SIG-M5 (cell line): ENCODE measurements around the gene INKA1.
"Not testable (repeated sequence)": the region's sequence is repeated elsewhere in the genome, so short reads cannot be mapped to it uniquely, and the experiment has no call there.

ENCODE experiments used
- DNase-seq: peaks from one replicate; lab custom pipeline; 2025; lab: John Stamatoyannopoulos, UW

The INKA1 gene

GRCh38 chr3:49807431-49808114 lies 4.5 kb downstream of the INKA1 start:
- DNase-seq: no peak

GRCh38 chr3:49812916-49813496 lies 9.9 kb downstream of the INKA1 start:
- DNase-seq: no peak

- no peak for DNase-seq
Measured at GRCh38 chr3:49813497-49814174, 10.6 kb downstream of the INKA1 start, which contains the start of gene UBA7. Gene UBA7 (minus strand): TSS chr3:49813953. CDS start chr3:49813787, 166 bp downstream.

DNA sequence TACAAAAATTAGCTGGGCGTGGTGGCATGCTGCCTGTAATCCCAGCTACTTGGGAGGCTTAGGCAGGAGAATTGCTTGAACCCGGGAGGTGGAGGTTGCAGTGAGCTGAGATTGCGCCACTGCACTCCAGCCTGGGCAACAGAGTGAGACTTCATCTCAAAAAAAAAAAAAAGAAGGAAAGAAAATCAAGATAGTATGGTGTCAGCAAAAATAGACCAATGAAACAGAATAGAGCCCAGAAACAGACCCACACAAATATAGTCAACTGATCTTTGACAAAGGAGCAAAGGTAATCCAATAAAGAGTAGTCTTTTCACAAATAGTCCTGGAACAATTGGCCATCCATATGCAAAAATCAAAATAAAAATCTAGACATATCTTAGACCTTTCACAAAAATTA lies 20.1 kb downstream of the INKA1 start:
- not testable (repeated sequence) for DNase-seq

DNA sequence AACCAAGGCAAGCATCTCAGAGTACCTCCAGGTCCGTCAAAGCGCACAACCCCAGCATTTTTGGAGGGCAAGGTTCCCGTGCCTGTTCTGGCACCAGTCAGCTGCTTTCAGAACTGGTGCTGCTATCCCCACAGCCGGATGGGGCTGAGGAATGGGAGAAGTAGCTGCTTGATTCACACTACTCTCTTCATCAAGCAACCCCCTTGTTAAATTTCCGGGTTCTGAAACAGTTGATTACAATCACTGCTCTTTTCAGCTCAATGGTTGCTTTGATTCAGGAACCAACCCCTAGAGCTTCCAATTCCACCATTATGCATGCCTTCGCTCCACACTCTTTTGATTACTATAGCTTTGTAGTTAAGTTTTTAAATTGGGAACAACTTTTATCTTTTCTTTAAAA lies 23.0 kb downstream of the INKA1 start:
- DNase-seq: no peak

- no peak for DNase-seq
Measured at GRCh38 chr3:49831341-49831740, 28.3 kb downstream of the INKA1 start.

- DNase-seq: peak; percentile 20
Measured at GRCh38 chr3:49839193-49839809, 36.2 kb downstream of the INKA1 start.

DNA sequence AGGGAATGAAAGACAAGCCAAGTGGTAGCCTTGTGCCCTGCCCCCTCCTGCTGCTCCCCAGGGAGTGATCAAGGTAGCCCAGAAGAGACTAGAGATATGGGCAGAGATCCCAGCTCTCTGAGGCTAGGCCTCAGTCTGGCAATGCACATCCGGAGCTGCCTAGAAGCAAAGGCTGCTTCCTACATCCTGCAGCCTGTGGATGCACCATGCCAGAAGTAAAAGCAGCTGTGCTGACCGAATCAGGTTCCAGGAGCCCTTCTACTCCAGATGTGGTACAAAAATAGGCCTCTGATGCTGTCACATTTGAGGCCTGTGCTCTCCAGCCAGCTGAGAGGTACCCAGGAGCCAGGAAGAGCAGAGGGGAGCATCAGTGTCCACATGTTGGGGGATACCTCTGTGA lies 37.3 kb downstream of the INKA1 start:
- DNase-seq: no peak

GRCh38 chr3:49841126-49841696 lies 38.1 kb downstream of the INKA1 start:
- no peak for DNase-seq

- no peak for DNase-seq
Measured at GRCh38 chr3:49841806-49842205, 38.7 kb downstream of the INKA1 start.

DNA sequence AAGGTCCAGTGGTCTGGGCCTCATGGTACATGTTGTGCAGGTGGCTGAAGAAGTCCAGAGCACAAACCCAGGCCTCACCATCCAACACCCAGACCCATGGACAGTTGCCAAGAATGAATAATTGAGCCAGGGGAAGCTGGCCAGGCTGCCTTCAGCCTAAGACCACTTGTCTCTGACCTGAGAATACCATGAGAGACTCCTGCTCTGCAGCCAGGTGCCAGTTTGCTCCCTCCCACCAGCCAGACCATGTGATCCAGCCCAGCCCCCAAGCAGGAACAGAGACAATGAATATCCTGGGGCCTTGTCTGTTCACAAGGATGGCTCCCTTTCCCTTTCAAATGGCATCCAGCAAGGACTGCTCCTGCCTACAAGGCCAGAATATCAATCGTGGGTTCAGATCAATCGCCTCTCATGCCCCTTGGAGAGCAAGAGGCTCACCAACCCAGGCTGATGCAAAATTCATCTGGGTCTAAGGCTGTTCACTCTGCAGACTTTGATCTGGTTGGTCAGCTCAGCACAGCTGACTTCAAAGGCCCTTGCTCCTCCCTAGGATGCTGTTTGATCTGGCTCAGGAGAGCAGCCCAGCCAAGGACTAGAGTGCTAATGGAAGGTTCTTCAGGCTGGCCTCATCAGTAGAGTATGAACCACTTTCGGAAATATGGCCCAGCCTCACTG lies 39.9 kb downstream of the INKA1 start:
- no peak for DNase-seq

- no peak for DNase-seq
Measured at GRCh38 chr3:49844464-49845183, 41.6 kb downstream of the INKA1 start.

GRCh38 chr3:49845694-49846093 lies 42.6 kb downstream of the INKA1 start:
- no peak for DNase-seq
